SU-DHL-6 (cell line): ENCODE measurements around the gene HOXA5.

Experiments used
- H2AFZ ChIP-seq: fragments of 200-600 bp; sonication (generic); 2 replicates; pipeline ENCODE4 v1.6.1; 2014; ENCODE audit warnings: low read depth, mild to moderate bottlenecking, moderate library complexity, mixed read lengths, antibody characterized with exemption, low read length; ENCODE audit not compliant: severe bottlenecking
- H3F3A ChIP-seq: fragments of 200-600 bp; shearing (Covaris generic); 2 replicates; pipeline ENCODE4 v1.6.0; 2016; ENCODE audit warnings: antibody characterized with exemption, mild to moderate bottlenecking; ENCODE audit not compliant: insufficient read depth
- H3K27ac ChIP-seq: fragments of 200-600 bp; sonication (generic); 2 replicates; pipeline ENCODE4 v1.5.1; 2016; ENCODE audit warnings: low read depth, mild to moderate bottlenecking, low read length, moderate library complexity, mixed read lengths
- H3K27me3 ChIP-seq: fragments of 200-600 bp; sonication (generic), shearing (Covaris generic); 2 replicates; pipeline ENCODE4 v1.6.0; 2014; ENCODE audit warnings: mild to moderate bottlenecking, low read length
- H3K36me3 ChIP-seq: fragments of 200-600 bp; sonication (generic); 2 replicates; pipeline ENCODE4 v1.6.1; 2014; ENCODE audit warnings: mild to moderate bottlenecking, low read length, mixed read lengths
- H3K4me2 ChIP-seq: fragments of 300-600, 200-600 bp; shearing (Covaris generic), sonication (generic); 2 replicates; pipeline ENCODE4 v1.6.0; 2014; ENCODE audit warnings: low read length, low read depth, mild to moderate bottlenecking; ENCODE audit not compliant: poor library complexity, severe bottlenecking
- H3K4me3 ChIP-seq: fragments of 200-600 bp; sonication (generic); 2 replicates; pipeline ENCODE4 v1.5.1; 2014; ENCODE audit warnings: antibody characterized with exemption, low read length, mild to moderate bottlenecking, mixed read lengths; ENCODE audit not compliant: insufficient read depth, poor library complexity, severe bottlenecking
- H3K79me2 ChIP-seq: fragments of 200-600 bp; sonication (generic); 2 replicates; pipeline ENCODE4 v1.6.1; 2014; ENCODE audit warnings: mild to moderate bottlenecking, low read length, moderate library complexity; ENCODE audit not compliant: insufficient read depth
- H3K9ac ChIP-seq: fragments of 200-600 bp; sonication (generic); 2 replicates; pipeline ENCODE4 v1.7.0; 2014; ENCODE audit warnings: mild to moderate bottlenecking, low read length
- H3K9me2 ChIP-seq: fragments of 200-600 bp; sonication (generic); replicated peaks from 2 replicates; pipeline ENCODE4 v1.6.1; 2014; ENCODE audit warnings: low read length; ENCODE audit not compliant: insufficient read depth
- H3K9me3 ChIP-seq: fragments of 200-600 bp; sonication (generic); 2 replicates; pipeline ENCODE4 v1.6.1; 2014; ENCODE audit warnings: low read length, mixed read lengths; ENCODE audit not compliant: insufficient read depth
- H4K20me1 ChIP-seq: fragments of 200-600 bp; sonication (generic); 2 replicates; pipeline ENCODE4 v1.6.1; 2014; ENCODE audit warnings: low read depth, mild to moderate bottlenecking, antibody characterized with exemption, low read length, moderate library complexity, mixed read lengths
- CTCF ChIP-seq: fragments of 200-600 bp; sonication (generic); IDR thresholded peaks from one replicate; pipeline ENCODE4 v1.5.1; 2017; ENCODE audit warnings: antibody characterized with exemption, mild to moderate bottlenecking, low read length, moderate library complexity; ENCODE audit not compliant: insufficient read depth, poor library complexity, severe bottlenecking
- EZH2phosphoT487 ChIP-seq: fragments of 200-600 bp; sonication (generic), shearing (Covaris generic); conservative IDR thresholded peaks from 2 replicates; pipeline ENCODE4 v1.6.1; 2018; ENCODE audit warnings: mild to moderate bottlenecking, antibody characterized with exemption, low read length, moderate library complexity, mixed read lengths

Gene HOXA5

GRCh38 chr7:27179030-27179429 is 35.5 kb upstream of the HOXA5 start:
- no peaks in the 10 kb centered on the region for H4K20me1 ChIP-seq
- no peaks in the 10 kb centered on the region for H3K36me3 ChIP-seq
- H3K4me2 ChIP-seq = no peak overlapping the region
- no peak overlapping the region for H3K27ac ChIP-seq
- H3K9me3 ChIP-seq = no peaks in the 10 kb centered on the region
- no peaks in the 10 kb centered on the region for H3K9me2 ChIP-seq
- no peaks in the 10 kb centered on the region for H3K79me2 ChIP-seq
- no peaks in the 10 kb centered on the region for H3F3A ChIP-seq
- H3K9ac ChIP-seq = no peak overlapping the region
- H3K27me3 ChIP-seq = no peaks in the 10 kb centered on the region
- TF ChIP-seq CTCF = no peak
- TF ChIP-seq EZH2phosphoT487 = no peak
- H2AFZ ChIP-seq = no peak overlapping the region
- H3K4me3 ChIP-seq = no peak overlapping the region

GRCh38 chr7:27178366-27178765 is 34.9 kb upstream of the HOXA5 start:
- Histone ChIP-seq H2AFZ (no peak overlapping the region), H3K9me3 (no peaks in the 10 kb centered on the region), H3K27me3 (no peaks in the 10 kb centered on the region), H3K4me3 (no peak overlapping the region), H4K20me1 (no peaks in the 10 kb centered on the region), H3K4me2 (no peak overlapping the region), H3K27ac (no peak overlapping the region), H3F3A (no peaks in the 10 kb centered on the region), H3K9ac (no peak overlapping the region), H3K9me2 (no peaks in the 10 kb centered on the region), H3K36me3 (no peaks in the 10 kb centered on the region), H3K79me2 (no peaks in the 10 kb centered on the region)
- no peak for TF ChIP-seq CTCF
- TF ChIP-seq EZH2phosphoT487 = no peak

GRCh38 chr7:27177795-27178320 is 34.4 kb upstream of the HOXA5 start:
- H3K4me2 ChIP-seq = no peak overlapping the region
- no peaks in the 10 kb centered on the region for H3K9me3 ChIP-seq
- no peak overlapping the region for H3K27ac ChIP-seq
- no peaks in the 10 kb centered on the region for H3K9me2 ChIP-seq
- no peak overlapping the region for H3K9ac ChIP-seq
- H3K27me3 ChIP-seq = no peaks in the 10 kb centered on the region
- no peak overlapping the region for H3K4me3 ChIP-seq
- no peak overlapping the region for H2AFZ ChIP-seq
- no peaks in the 10 kb centered on the region for H4K20me1 ChIP-seq
- no peaks in the 10 kb centered on the region for H3K36me3 ChIP-seq
- H3K79me2 ChIP-seq = no peaks in the 10 kb centered on the region
- TF ChIP-seq CTCF = no peak
- no peak for TF ChIP-seq EZH2phosphoT487
- H3F3A ChIP-seq = no peaks in the 10 kb centered on the region
